Activated CD4-positive, alpha-beta T cell treated with anti-CD3 and anti-CD28 coated beads, Interleukin-2, amount 50 U/mL, for 16 hours (primary cell): Measurements from ENCODE around the gene HELZ.

Experiments
- DNase-seq: peaks from one replicate; pipeline ENCODE4 v3.0.0-alpha.2; 2020

HELZ gene

DNA sequence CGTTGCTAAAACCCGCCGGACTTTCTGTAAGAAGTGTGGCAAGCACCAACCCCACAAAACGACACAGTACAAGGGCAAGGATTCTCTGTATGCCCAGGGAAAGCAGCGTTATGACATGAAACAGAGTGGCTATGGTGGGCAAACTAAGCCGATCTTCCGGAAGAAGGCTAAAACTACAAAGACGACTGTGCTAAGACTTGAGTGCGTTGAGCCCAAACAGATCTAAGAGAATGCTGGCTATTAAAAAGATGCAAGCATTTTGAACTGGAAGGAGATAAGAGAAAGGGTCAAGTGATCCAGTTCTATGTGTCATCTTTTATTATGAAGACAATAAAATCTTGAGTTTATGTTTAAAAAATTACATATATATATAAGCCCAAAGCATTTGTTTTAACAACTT lies 20.3 kb downstream of the HELZ start:
- no peak for DNase-seq

DNA sequence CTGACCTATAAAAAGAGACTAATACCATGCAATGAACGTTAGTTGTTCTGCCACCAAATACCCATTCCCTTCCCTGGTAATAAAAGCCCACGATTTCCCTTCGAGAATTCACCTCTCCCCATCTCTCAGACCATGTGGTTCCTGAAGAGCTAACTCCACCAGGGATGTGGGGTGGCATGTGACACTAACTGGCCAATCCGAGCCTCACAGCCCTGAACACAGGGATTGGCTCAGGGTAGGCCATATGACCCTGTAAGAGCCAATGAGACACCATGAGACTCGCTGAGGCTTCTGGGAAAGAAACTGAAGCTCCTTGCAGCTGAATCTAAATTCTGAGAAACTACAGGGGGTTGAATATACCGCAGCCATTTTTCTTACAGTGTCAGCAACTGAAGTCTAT lies 21.1 kb downstream of the HELZ start:
- DNase-seq, result peak; percentile 14

GRCh38 chr17:67221062-67221998 lies 23.7 kb downstream of the HELZ start:
- peak; percentile 50 for DNase-seq

- no peak for DNase-seq
These were observed 26.5 kb downstream of the HELZ start for GRCh38 chr17:67218385-67218950.

DNA sequence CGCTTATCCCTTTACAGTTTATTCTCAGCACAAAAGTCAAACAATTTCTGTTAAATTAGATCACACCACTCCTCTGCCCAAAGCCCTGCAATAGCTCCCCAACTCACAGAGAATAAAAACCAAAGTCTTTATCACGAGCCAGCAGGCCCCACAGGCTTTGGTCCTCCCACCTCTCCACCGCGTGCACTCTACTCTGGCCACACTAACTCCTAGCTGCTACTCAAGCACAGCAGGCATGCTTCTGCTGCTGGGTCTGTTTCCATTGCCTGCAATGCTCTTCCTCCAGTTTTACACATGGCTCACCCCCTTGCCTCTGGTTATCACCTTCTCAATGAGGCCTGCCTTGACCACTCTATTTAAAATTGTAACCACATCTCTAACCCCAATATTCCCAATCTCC lies 27.6 kb downstream of the HELZ start:
- DNase-seq, result no peak

- no peak for DNase-seq
These were observed 28.2 kb downstream of the HELZ start for GRCh38 chr17:67216578-67217320.

DNA sequence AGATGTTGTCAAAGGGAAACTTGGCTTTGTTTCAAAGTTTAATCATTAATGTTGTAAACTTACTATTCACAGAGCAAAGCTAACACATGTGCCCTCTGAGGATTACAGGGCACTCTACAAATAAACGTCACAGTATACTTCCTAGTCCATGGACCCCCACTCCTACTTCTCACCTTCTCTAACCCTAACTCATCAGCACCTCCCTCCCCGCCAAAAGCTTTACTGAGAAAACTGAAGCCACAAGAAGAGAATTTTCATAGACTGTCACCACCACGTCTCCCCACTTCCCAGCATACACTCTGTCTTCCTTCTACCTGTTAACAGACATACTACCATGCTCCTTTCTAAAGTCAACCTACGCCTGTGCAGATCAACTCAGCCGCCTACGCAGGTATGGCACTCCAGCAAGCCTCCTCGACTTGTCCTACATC lies 29.0 kb downstream of the HELZ start:
- DNase-seq, result no peak

DNA sequence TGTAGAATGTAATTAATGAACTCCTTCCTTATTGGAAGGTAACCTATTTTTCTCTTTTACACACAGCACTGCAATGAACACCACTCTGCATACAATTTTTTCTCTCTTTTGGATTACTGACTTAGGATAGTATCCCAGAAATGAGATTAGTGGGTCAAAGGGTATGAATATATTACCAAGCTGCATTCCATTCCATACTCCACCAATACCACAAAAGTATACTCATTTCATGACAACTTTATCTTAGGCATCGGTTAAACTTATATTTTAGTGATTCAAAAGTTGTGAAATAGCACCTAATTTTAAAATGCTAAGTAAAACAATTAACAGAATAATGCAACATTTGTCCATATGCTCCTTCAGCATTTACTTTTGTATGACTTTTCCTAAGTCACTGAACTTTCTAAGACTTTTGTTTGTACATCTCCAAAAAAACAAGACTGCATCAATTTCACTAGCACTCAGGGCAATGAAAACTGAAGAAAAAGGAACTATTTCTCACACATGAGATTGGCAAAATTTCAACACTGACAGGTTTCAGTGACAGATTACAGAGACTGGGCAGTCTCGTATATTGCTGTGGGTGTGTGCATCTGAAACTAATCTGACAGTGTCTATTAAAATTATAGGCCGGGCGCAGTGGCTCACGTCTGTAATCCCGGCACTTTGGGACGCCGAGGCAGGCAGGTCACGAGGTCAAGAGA lies 32.1 kb downstream of the HELZ start:
- no peak for DNase-seq

DNA sequence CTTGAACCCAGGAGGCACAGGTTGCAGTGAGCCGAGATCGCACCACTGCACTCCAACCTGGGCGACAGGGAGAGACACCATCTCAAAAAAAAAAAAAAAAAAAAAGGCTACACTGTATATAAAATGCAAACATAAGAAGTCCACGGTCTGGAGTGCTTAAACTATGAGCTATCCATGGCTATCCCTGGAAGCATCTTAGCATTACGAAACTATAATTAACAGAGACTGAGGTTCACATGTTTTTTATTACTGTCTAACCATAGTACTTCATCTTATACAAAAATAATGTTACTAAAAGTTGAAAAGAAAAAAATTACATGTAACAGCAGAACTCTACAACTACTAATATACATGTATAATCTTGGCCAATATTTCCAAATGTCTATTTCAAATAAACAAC lies 32.8 kb downstream of the HELZ start:
- no peak for DNase-seq

DNA sequence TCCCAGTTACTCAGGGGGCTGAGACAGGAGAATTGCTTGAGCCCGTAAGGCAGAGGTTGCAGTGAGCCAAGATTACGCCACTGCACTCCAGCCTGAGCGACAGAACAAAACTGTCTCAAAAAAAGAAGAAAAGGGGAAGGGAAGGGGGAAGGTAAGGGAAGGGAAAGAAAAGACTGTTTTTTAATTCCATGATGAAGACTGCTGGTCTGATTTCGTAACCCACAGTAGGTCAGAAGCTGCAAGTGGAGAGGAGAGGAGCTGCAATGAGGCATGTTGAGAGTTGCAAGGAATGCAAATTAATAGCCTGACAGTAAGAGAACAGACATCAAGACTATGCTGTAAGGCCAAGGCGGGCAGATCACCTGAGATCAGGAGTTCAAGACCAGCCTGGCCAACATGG lies 33.3 kb downstream of the HELZ start:
- no peak for DNase-seq

- DNase-seq, result no peak
These were observed 34.1 kb downstream of the HELZ start for GRCh38 chr17:67210915-67211314.

DNA sequence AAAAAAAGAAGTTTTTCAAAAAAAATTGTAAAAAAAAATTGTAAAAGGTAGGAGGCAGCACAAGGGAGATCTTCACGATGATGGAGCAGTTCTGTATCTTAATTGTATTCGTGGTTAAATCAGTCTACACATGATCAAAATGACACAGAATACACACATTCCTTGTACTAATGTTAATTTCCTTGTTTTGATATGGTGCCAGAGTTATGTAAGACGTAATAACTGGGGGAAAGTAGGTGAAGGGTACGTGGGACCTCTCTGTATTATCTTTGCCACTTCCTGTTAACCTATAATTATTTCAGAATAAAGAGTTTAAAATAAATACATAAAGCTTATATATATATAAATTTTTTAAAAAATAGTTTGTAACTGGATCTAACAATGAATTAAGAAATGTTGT lies 36.8 kb downstream of the HELZ start:
- DNase-seq, result no peak

DNA sequence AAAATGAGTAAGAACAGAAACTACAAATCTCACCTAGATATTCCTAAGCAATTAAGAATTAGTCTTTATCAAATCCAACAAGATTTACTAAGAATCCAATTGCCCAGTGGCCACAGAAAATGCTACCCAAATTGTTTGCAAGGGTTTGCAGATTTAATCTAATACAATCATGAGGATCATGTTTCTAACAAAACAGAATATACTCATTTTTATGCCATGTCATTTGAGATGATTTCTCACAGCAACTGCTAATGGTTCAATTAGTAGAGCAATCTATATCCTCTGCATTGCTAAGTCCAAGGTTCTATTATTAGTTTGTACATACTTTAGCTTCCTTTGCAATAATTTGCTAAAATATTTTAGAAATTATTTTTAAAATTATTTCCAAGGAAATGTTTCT lies 41.2 kb downstream of the HELZ start:
- no peak for DNase-seq

GRCh38 chr17:67202503-67202902 lies 42.5 kb downstream of the HELZ start:
- no peak for DNase-seq

GRCh38 chr17:67200727-67201301 lies 44.2 kb downstream of the HELZ start:
- no peak for DNase-seq

DNA sequence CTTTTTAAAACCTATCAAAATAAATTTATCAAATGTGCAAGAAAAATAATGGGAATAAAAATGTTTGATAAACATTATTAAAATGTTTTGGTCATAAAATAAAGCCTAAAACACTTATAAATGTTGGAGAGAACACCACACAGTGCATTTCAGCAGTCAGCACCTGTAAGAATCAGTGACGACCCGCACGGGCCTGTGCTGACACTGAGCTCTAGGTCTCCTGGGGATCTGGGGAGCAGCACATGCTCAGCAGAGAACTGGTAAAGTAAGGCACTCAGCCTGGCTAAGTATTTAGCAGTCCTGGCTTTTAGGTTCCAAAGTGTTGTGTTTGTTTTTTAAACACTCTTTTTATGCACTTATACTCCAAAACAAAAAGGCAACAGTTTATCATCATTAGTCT lies 46.9 kb downstream of the HELZ start:
- DNase-seq, result no peak

GRCh38 chr17:67197023-67197422 lies 48.0 kb downstream of the HELZ start:
- peak; percentile 3 for DNase-seq

DNA sequence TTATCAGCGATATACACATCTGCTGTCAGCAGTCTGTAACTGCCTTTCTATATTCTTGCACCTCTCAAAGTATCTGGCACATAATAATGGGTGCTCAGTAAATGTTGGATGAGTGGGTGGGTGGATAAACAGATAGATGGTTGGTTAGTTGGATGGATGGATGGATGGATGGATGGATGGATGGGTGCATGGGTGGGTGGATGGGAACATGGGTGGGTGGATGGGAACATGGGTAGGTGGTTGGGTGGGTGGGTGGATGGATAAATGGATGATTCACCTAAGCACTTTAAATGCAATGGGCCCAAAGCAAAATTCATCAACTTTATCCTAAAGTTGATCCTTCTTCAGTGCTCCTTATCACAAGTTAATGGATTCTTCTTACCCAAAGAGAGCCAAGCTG lies 48.6 kb downstream of the HELZ start:
- DNase-seq, result no peak

DNA sequence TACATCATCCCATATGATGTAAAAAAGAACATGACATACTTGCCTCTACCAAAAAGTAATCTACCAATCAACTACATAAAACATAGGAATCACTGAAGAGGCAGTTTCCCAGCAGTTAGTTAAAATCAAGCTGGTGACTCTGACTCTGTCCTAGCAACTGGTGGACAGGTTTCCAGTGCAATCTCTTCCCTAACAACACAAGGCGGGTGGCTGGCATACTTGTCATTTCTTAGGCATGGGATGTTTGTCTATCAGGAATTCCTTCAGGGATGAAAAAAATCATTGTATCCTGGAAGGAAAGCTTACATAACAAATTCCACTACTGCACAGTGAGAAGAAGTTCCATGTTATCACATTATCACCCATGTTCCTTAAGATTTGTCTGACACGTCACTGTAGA lies 50.9 kb downstream of the HELZ start:
- DNase-seq, result no peak

- DNase-seq, result no peak
These were observed 57.1 kb downstream of the HELZ start for GRCh38 chr17:67187927-67188326.

GRCh38 chr17:67186782-67187181 lies 58.2 kb downstream of the HELZ start:
- DNase-seq, result no peak

- no peak for DNase-seq
These were observed 61.5 kb downstream of the HELZ start for GRCh38 chr17:67183531-67183930.

GRCh38 chr17:67181825-67182224 lies 63.2 kb downstream of the HELZ start:
- no peak for DNase-seq
